Dendritic cell treated with granulocyte-macrophage colony-stimulating factor and Interleukin-4, amounts not matched to agents 40 ng/mL and 50 ng/mL, for 4 days (primary cell): Measurements from ENCODE around the gene OCRL.

ENCODE experiments used
- H3K27ac Mint-ChIP-seq: one replicate; pipeline ENCODE4 v1.8.0; 2022; ENCODE audit warnings: mild to moderate bottlenecking, mixed read lengths
- H3K27me3 Mint-ChIP-seq: one replicate; pipeline ENCODE4 v1.8.0; 2022; ENCODE audit warnings: mild to moderate bottlenecking, mixed read lengths
- H3K36me3 Mint-ChIP-seq: one replicate; pipeline ENCODE4 v1.8.0; 2022; ENCODE audit warnings: low read depth, mixed read lengths
- H3K4me1 Mint-ChIP-seq: one replicate; pipeline ENCODE4 v1.8.0; 2022; ENCODE audit warnings: low read depth, mixed read lengths
- H3K4me3 Mint-ChIP-seq: one replicate; pipeline ENCODE4 v1.8.0; 2022; ENCODE audit warnings: mild to moderate bottlenecking, moderate library complexity, mixed read lengths
- H3K9me3 Mint-ChIP-seq: one replicate; pipeline ENCODE4 v1.8.0; 2022; ENCODE audit warnings: mixed read lengths
- intact Hi-C: fragments of 100-400 bp; cut with micrococcal nuclease; formaldehyde crosslinking; loops from one replicate; pipeline ENCODE4 v1.15.0; 2022

The OCRL gene

DNA sequence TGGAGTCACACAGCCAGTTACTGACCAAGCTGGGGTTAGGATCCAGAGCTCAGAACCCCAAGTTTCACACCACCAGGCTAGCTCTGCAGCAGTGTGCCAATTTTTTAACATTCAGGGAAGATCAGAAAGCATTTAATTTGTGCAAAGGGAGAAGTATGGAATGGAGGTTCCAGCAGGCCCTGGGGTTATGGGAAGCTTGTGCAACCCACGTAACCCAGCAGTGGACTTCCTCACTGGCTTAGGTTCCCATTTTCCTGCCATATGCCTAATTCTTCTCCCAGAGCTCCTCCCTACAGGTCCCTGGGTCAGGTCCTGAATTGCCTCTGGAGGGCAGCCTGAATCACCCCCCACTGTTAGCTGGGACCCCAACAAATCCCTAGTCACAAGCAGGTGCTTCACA is 100.7 kb downstream of the OCRL start:
- H3K4me1 Mint-ChIP-seq, result peaks cover 22% of the 10 kb centered on the region
- H3K4me3 Mint-ChIP-seq, result no peak overlapping the region
- no peak overlapping the region for H3K27ac Mint-ChIP-seq
- no peaks in the 10 kb centered on the region for H3K9me3 Mint-ChIP-seq
- H3K36me3 Mint-ChIP-seq, result no peaks in the 10 kb centered on the region
- intact Hi-C loops, result loop anchor here (10.0 kb wide), 1 partner anchor 84 kb away; no protein-coding TSS in a partner anchor
- no peaks in the 10 kb centered on the region for H3K27me3 Mint-ChIP-seq

DNA sequence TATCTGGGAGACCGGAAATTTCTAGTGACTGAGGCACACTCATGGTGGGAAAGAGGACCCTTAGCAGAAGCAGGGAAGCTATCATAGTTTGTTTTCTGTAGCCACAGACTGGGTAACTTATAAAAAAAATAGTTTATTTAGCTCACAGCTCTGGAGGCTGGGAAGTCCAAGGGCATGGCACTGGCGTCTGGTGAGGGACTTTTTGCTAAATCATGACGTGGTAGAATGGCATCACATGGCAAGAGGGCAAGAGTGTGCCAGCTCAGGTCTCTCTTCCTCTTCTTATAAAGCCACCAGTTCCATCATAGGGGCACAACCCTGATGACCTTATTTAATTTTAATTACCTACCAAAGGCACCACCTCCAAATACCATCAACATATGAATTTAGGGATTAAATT is 101.4 kb downstream of the OCRL start:
- H3K4me1 Mint-ChIP-seq, result peaks cover 22% of the 10 kb centered on the region
- peaks cover 3% of the 10 kb centered on the region for H3K27me3 Mint-ChIP-seq
- H3K9me3 Mint-ChIP-seq, result no peaks in the 10 kb centered on the region
- no peak overlapping the region for H3K4me3 Mint-ChIP-seq
- intact Hi-C loops, result loop anchor here (10.0 kb wide), 1 partner anchor 83 kb away; no protein-coding TSS in a partner anchor
- no peak overlapping the region for H3K27ac Mint-ChIP-seq
- H3K36me3 Mint-ChIP-seq, result no peaks in the 10 kb centered on the region

DNA sequence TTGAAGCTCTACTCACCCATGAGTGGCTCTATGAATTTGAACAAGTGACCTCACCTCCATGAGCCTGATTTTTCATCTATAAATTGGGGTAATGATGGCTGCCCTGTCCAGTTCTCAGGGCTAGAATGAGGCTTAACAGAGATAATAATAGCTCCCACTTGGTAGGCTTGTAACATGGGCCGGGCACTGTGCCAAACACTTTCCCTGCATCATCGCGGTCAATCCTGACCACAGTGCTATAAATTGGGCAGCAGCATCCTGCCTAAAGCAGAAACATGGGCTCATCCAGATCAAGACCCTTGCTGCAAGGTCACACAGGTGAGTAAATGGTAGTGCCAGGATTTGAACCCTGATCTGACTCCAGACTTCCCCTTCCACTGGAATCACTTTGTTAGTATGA is 101.9 kb downstream of the OCRL start:
- Mint-ChIP-seq H3K4me1 (peaks cover 22% of the 10 kb centered on the region), H3K4me3 (no peak overlapping the region), H3K36me3 (no peaks in the 10 kb centered on the region), H3K9me3 (no peaks in the 10 kb centered on the region), H3K27me3 (peaks cover 3% of the 10 kb centered on the region), H3K27ac (no peak overlapping the region)
- intact Hi-C loops, result loop anchor here (10.0 kb wide), 1 partner anchor 83 kb away; no protein-coding TSS in a partner anchor
